H1 (cell line): ENCODE results near the gene POLR3E.

Experiments used
- POLR2A ChIP-seq, 2 experiments: IDR thresholded peaks; 1 replicate in 1 of 2; 2 replicates in 1 of 2; pipeline ENCODE4 v1.6.1; 2011; ENCODE audit warnings: low read depth in 2 of 2, low read length in 2 of 2, mild to moderate bottlenecking in 2 of 2; ENCODE audit errors: control extremely low read depth in 1 of 2
- POLR2AphosphoS5 ChIP-seq: IDR thresholded peaks from 2 replicates; pipeline ENCODE4 v1.6.1; 2011; ENCODE audit warnings: low read depth, low read length
- YY1 ChIP-seq: IDR thresholded peaks from 2 replicates; pipeline ENCODE4 v1.6.1; 2011; ENCODE audit warnings: low read depth, mild to moderate bottlenecking, low read length
- TF ChIP-seq, protein P1 (sequence below): IDR thresholded peaks from 2 replicates; pipeline ENCODE4 v1.6.1; 2012; ENCODE audit warnings: inconsistent platforms
- TF ChIP-seq, protein P2 (sequence below), 3 experiments: IDR thresholded peaks; 1 replicate in 2 of 3; 2 replicates in 1 of 3; pipeline versions ENCODE4 v1.5.1 to v1.6.1; 2011; ENCODE audit warnings: low read length in 3 of 3, mild to moderate bottlenecking in 3 of 3, inconsistent platforms in 2 of 3, low read depth in 1 of 3, moderate library complexity in 1 of 3; ENCODE audit not compliant: insufficient read depth in 1 of 3; ENCODE audit errors: control extremely low read depth in 1 of 3

DNA sequence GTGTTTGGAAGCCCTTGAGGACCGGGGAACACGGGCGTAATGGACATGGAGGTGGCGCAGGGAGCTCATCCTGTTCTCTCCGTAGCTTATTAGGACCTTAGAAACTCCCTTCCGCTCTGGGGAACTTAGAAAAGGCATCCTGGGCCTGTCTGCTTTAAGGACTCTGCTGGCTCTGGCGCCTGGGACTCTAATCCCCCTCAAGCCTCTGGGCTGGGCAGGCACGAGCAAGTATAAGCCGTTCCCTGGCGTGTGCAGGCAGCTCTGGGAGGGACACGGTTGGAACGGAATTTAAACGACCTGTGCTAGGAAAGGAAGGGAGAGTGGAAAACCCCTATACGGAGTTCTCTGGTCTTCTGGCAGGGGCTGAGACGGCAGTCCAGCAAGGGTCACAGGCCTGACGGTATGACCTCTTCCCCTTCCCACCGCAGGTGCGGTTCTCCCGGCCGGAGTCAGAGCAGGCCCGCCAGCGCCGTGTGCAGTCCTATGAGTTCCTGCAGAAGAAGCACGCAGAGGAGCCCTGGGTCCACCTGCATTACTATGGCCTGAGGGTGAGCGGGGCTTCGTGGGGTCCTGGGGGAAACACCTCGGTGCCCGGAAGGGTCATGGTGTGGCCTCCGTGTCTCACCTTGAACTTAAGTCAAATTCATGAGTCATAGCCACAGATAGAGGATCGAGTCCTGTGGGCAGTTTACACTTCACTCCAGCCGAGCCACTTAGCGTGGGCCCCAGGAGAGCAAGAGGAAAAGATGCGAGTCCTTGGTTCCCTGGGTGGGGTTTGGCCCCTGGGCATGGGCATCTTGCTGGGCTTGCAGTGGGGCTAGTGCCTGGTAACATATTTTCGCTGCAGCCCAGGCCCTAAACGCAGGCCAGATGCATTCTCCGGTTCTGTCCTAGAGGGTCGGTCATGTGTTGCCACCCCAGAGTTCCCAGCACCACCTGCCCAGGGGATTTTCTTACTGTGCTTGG is 17.7 kb downstream of the POLR3E start:
- TF ChIP-seq POLR2A (IDR thresholded peaks at IDR 0.05; ENCODE audit: control extremely low read depth in 1 of 2, low read depth in 2 of 2, low read length in 2 of 2) (no peak), YY1 (no peak), POLR2AphosphoS5 (no peak)
- TF ChIP-seq, protein P1, sequence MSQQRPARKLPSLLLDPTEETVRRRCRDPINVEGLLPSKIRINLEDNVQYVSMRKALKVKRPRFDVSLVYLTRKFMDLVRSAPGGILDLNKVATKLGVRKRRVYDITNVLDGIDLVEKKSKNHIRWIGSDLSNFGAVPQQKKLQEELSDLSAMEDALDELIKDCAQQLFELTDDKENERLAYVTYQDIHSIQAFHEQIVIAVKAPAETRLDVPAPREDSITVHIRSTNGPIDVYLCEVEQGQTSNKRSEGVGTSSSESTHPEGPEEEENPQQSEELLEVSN = no peak
- TF ChIP-seq, protein P2, sequence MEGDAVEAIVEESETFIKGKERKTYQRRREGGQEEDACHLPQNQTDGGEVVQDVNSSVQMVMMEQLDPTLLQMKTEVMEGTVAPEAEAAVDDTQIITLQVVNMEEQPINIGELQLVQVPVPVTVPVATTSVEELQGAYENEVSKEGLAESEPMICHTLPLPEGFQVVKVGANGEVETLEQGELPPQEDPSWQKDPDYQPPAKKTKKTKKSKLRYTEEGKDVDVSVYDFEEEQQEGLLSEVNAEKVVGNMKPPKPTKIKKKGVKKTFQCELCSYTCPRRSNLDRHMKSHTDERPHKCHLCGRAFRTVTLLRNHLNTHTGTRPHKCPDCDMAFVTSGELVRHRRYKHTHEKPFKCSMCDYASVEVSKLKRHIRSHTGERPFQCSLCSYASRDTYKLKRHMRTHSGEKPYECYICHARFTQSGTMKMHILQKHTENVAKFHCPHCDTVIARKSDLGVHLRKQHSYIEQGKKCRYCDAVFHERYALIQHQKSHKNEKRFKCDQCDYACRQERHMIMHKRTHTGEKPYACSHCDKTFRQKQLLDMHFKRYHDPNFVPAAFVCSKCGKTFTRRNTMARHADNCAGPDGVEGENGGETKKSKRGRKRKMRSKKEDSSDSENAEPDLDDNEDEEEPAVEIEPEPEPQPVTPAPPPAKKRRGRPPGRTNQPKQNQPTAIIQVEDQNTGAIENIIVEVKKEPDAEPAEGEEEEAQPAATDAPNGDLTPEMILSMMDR (IDR thresholded peaks at IDR 0.05; ENCODE audit: control extremely low read depth in 1 of 3, insufficient read depth in 1 of 3, low read depth in 1 of 3, low read length in 3 of 3) = no peak
